Stimulated activated memory B cell treated with anti-CD40 and anti-IgM and Interleukin-4, amounts not matched to agents 10 μg/mL and 1 μg/mL and 100 μg/mL, for 72 hours (primary cell): Measurements from ENCODE around the gene LMO2.
"Not testable (repeated sequence)": the region's sequence is repeated elsewhere in the genome, so short reads cannot be mapped to it uniquely, and the experiment has no call there.

Experiments used
- ATAC-seq: fragments of 150-1000 bp; cut with Tn5 transposase; 2 replicates; pipeline ENCODE4 v1.10.0; 2021
- H3K27ac Mint-ChIP-seq: one replicate; pipeline ENCODE4 v1.8.0; 2022; ENCODE audit warnings: mild to moderate bottlenecking, mixed read lengths
- H3K27me3 Mint-ChIP-seq: one replicate; pipeline ENCODE4 v1.8.0; 2022; ENCODE audit warnings: mixed read lengths
- H3K36me3 Mint-ChIP-seq: one replicate; pipeline ENCODE4 v1.8.0; 2022; ENCODE audit warnings: mixed read lengths
- H3K4me1 Mint-ChIP-seq: one replicate; pipeline ENCODE4 v1.8.0; 2022; ENCODE audit warnings: mixed read lengths
- H3K4me3 Mint-ChIP-seq: one replicate; pipeline ENCODE4 v1.8.0; 2022; ENCODE audit warnings: mild to moderate bottlenecking, moderate library complexity, mixed read lengths
- H3K9me3 Mint-ChIP-seq: one replicate; pipeline ENCODE4 v1.8.0; 2022; ENCODE audit warnings: mixed read lengths

Gene LMO2

GRCh38 chr11:33891714-33892327 is at the start of gene LMO2:
LMO2 (minus strand) TSS chr11:33892076; CDS start chr11:33869716, 22,360 bp downstream.
- ATAC-seq: no peak
- no peaks in the 10 kb centered on the region for H3K36me3 Mint-ChIP-seq
- H3K27me3 Mint-ChIP-seq: no peaks in the 10 kb centered on the region
- peak within 1 kb of the TSS; percentile 91 for H3K27ac Mint-ChIP-seq
- no peaks in the 10 kb centered on the region for H3K9me3 Mint-ChIP-seq
- peaks cover 48% of the 10 kb centered on the region for H3K4me1 Mint-ChIP-seq
- H3K4me3 Mint-ChIP-seq: no peak within 1 kb of the TSS

DNA sequence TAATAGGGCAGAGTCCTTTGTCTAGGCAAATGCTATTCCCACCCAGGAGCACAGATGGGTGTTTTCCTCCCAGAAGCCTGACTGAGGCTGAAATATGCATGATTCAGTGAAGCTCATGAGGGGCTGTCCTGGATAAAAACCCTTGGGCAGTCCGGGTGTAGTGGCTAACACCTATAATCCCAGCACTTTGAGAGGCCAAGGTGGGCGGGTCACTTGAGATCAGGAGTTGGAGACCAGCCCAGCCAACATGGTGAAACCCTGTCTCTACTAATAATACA is 48.6 kb upstream of the LMO2 start:
- Mint-ChIP-seq H3K27ac (no peak overlapping the region), H3K36me3 (no peaks in the 10 kb centered on the region), H3K4me1 (peaks cover 38% of the 10 kb centered on the region), H3K4me3 (no peak overlapping the region), H3K27me3 (no peaks in the 10 kb centered on the region), H3K9me3 (no peaks in the 10 kb centered on the region)
- ATAC-seq: no peak

GRCh38 chr11:33936725-33937604 is 45.1 kb upstream of the LMO2 start:
- Mint-ChIP-seq H3K27me3 (no peaks in the 10 kb centered on the region), H3K36me3 (no peaks in the 10 kb centered on the region), H3K4me3 (no peak overlapping the region), H3K4me1 (peaks cover 24% of the 10 kb centered on the region), H3K9me3 (peaks cover 9% of the 10 kb centered on the region), H3K27ac (no peak overlapping the region)
- ATAC-seq: no peak

DNA sequence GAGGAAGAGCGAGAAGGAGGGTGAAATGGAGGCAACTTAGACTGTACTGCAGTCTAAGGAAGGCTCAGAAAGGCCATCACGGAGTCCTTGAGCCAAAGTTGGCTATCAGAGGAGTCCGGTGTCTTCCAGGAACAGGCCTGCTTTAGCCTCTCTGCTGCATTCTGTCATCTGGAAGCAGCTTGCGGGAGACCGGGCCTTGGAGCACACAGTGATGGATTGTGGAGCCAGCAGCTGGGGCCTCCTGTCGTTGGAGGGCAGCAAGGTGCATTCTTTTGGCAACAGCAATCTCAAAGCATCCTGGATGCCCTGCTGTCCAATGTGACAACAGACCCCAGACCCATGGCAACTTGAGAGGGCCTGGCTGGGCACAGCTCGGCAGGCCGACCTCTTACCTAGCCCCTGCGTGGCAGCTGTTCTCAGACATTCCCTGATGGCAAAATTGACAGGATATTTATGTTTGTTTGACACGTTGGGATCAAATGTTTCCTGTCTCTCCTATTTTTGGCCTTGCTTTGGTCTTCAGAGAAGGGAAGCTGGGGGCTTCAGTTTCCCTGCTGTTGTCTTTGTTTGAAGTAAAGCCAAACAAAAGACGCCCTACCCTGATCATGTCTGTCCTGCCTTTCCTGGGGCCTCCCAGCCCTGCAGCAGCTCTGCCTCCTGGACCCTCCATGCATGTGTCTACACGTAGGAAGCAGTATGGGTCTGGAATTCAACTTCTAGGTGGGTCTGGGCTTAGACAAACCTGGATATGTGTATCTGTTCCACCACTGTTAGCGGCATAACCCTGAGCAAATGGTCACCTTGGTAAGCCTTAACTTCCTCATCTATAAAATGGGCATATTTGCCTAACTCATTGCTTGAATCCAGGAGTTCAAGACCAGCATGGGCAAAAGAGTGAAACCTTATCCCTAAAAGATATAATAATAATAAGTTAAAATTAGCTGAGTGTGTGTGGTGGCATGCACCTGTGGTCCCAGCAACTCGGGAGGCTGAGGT is 43.9 kb upstream of the LMO2 start:
- peaks cover 15% of the 10 kb centered on the region for H3K4me1 Mint-ChIP-seq
- peaks cover 16% of the 10 kb centered on the region for H3K9me3 Mint-ChIP-seq
- no peaks in the 10 kb centered on the region for H3K36me3 Mint-ChIP-seq
- H3K27ac Mint-ChIP-seq: no peak overlapping the region
- no peak for ATAC-seq
- H3K4me3 Mint-ChIP-seq: no peak overlapping the region
- H3K27me3 Mint-ChIP-seq: no peaks in the 10 kb centered on the region

DNA sequence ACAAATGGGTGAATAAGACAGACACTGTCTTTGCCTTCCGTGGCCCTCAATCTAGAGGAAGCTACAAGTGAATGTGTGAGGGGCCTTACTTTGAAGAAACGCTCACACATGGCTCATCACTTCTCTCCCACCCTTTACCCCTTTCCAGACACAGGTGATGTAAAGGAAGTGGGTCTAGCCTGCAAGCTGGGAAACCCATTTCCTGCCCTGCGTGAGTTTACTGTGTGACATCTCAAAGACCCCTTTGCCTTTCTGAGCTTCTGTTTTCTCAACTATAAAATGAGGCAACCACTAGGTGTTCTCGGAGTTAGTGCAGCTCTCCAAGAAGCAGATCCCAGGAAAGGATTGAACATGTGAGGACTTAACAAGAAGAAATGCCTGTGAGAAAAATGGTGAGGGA is 43.1 kb upstream of the LMO2 start:
- H3K9me3 Mint-ChIP-seq: peaks cover 16% of the 10 kb centered on the region
- no peak overlapping the region for H3K27ac Mint-ChIP-seq
- no peak for ATAC-seq
- no peaks in the 10 kb centered on the region for H3K27me3 Mint-ChIP-seq
- H3K36me3 Mint-ChIP-seq: no peaks in the 10 kb centered on the region
- peaks cover 13% of the 10 kb centered on the region for H3K4me1 Mint-ChIP-seq
- no peak overlapping the region for H3K4me3 Mint-ChIP-seq

DNA sequence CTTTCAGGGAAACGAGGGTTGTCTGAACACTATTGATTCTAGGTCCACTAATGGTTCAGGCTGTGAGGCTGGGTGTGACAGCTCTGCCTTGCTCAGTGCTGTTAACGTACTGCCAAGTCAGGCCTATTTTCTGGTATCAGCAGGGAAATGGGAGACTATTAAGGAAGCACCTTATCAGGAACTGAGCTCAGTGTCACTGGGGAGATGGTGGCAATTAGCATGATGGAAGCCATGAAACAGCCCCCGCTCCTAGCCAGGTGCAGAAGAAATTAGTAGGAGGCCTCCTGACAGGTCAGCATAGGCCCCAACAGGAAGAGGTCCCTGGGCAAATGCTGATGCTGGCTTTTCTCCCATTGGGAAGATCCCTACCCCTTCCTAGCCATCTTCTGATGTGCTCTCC is 42.6 kb upstream of the LMO2 start:
- Mint-ChIP-seq H3K27ac (no peak overlapping the region), H3K27me3 (no peaks in the 10 kb centered on the region), H3K36me3 (no peaks in the 10 kb centered on the region)

GRCh38 chr11:33933602-33934001 is 41.7 kb upstream of the LMO2 start:
- no peaks in the 10 kb centered on the region for H3K36me3 Mint-ChIP-seq
- no peak for ATAC-seq
- peaks cover 16% of the 10 kb centered on the region for H3K9me3 Mint-ChIP-seq
- H3K27me3 Mint-ChIP-seq: no peaks in the 10 kb centered on the region
- no peak overlapping the region for H3K27ac Mint-ChIP-seq
- H3K4me1 Mint-ChIP-seq: peaks cover 16% of the 10 kb centered on the region
- H3K4me3 Mint-ChIP-seq: no peak overlapping the region

More for the DNA sequence above, 42.6 kb upstream of the LMO2 start:
- Mint-ChIP-seq H3K4me3 (no peak overlapping the region), H3K4me1 (peaks cover 16% of the 10 kb centered on the region), H3K9me3 (peaks cover 16% of the 10 kb centered on the region)
- no peak for ATAC-seq

GRCh38 chr11:33932721-33933120 is 40.8 kb upstream of the LMO2 start:
- Mint-ChIP-seq H3K9me3 (peaks cover 16% of the 10 kb centered on the region), H3K4me1 (peaks cover 16% of the 10 kb centered on the region), H3K4me3 (no peak overlapping the region), H3K27ac (no peak overlapping the region), H3K27me3 (no peaks in the 10 kb centered on the region), H3K36me3 (no peaks in the 10 kb centered on the region)
- ATAC-seq: no peak

DNA sequence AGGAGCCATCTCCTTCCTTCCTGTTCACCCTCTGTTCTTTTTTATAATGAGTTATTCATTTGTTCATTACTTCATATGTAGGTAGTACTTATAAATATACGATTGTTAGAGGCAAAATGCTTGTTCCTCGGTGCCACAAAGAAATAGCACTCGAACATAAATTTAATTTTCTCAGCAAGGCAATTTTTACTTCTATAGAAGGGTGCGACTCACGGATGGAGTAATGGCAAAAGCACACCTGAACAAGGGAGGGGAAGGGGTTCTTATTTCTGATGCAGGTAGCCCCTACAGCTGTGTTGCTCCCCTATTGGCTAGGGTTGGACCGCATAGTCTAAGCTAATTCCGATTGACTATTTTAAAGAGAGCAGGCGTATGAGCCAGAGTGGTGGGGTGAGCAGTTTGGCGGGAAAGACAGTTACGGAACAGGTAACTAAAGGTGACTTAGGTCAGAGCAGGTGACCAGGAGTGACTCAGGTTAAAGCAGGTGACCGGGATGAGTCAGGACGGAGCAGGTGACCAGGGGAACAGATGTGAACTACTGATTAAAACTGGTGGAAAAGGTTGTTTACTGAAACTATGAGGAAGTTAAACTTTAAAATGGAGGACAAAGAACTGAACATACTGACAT is 40.0 kb upstream of the LMO2 start:
- not testable (repeated sequence) for H3K4me3 Mint-ChIP-seq, H3K27ac Mint-ChIP-seq, H3K36me3 Mint-ChIP-seq, ATAC-seq, H3K27me3 Mint-ChIP-seq, H3K4me1 Mint-ChIP-seq
- peaks cover 16% of the 10 kb centered on the region for H3K9me3 Mint-ChIP-seq

DNA sequence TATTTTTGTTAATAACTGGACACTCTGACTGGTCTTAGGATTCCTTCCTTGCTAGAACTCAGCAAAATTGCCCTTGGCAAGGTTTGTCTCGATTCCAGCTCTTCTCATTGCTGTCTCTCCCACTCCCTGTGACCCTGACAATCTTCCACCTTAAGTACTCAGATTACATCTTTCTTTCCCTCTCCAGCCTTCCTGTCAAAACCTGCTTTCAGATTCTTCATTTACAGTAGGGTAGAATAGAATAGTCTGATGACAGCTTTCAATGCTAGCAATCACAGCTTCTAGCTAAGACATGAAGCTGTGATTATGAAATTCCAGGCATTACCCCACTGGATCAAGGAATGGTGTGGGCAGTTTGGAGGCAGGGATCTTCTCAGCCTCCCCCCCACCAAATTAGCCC is 39.2 kb upstream of the LMO2 start:
- ATAC-seq: no peak
- no peak overlapping the region for H3K27ac Mint-ChIP-seq
- no peak overlapping the region for H3K4me3 Mint-ChIP-seq
- H3K27me3 Mint-ChIP-seq: no peaks in the 10 kb centered on the region
- peaks cover 6% of the 10 kb centered on the region for H3K4me1 Mint-ChIP-seq
- peaks cover 16% of the 10 kb centered on the region for H3K9me3 Mint-ChIP-seq
- H3K36me3 Mint-ChIP-seq: no peaks in the 10 kb centered on the region

DNA sequence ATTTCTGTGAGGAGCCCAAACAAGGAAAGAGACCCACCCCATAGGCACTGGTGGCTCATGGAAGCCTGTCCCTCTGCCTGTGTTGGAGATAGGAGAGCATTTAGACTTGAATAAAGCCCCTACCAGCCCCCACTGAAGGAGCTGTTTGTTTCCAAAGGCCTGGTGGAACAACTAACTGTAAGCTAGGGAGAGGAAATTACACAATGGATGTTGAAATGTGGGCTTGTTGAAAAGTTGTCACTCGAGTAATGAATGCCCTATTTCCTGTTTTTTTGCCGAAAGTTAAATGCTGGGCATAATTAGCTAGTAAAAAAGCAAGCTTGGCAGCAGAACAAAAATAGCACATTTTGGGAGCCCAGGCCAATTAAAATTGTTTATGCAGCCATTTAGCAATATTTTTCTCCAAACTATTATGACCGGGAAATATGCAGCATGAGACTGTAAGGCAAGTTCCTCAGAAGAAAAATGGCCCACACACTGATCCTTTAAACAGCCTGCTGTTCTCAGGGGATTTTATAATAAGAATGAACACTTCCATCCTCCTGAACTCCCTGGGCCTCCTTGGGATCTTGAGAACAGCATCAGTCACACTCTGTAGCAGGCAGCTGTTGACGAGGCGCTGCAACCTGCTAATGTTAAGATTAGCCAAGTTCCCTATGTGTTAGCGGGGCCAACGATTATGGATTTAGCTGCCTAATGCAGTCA is 38.6 kb upstream of the LMO2 start:
- no peak for ATAC-seq
- Mint-ChIP-seq H3K36me3 (no peaks in the 10 kb centered on the region), H3K27me3 (no peaks in the 10 kb centered on the region), H3K27ac (no peak overlapping the region), H3K4me3 (no peak overlapping the region), H3K4me1 (peaks cover 6% of the 10 kb centered on the region), H3K9me3 (peaks cover 16% of the 10 kb centered on the region)

GRCh38 chr11:33928564-33928963 is 36.7 kb upstream of the LMO2 start:
- Mint-ChIP-seq H3K4me3 (no peak overlapping the region), H3K27me3 (peaks cover 10% of the 10 kb centered on the region), H3K27ac (no peak overlapping the region)

GRCh38 chr11:33926671-33927552 is 35.0 kb upstream of the LMO2 start:
- no peak overlapping the region for H3K4me3 Mint-ChIP-seq
- peaks cover 11% of the 10 kb centered on the region for H3K27me3 Mint-ChIP-seq
- ATAC-seq: no peak
- H3K36me3 Mint-ChIP-seq: no peaks in the 10 kb centered on the region
- H3K27ac Mint-ChIP-seq: no peak overlapping the region
- H3K9me3 Mint-ChIP-seq: peaks cover 7% of the 10 kb centered on the region
- H3K4me1 Mint-ChIP-seq: peaks cover 7% of the 10 kb centered on the region

More at GRCh38 chr11:33928564-33928963, 36.7 kb upstream of the LMO2 start:
- H3K36me3 Mint-ChIP-seq: no peaks in the 10 kb centered on the region
- H3K9me3 Mint-ChIP-seq: peaks cover 16% of the 10 kb centered on the region
- ATAC-seq: no peak
- peaks cover 6% of the 10 kb centered on the region for H3K4me1 Mint-ChIP-seq

- H3K27ac Mint-ChIP-seq: peak overlapping the region; percentile 48
- H3K27me3 Mint-ChIP-seq: peaks cover 11% of the 10 kb centered on the region
- ATAC-seq: no peak
- no peaks in the 10 kb centered on the region for H3K9me3 Mint-ChIP-seq
- H3K36me3 Mint-ChIP-seq: no peaks in the 10 kb centered on the region
- no peak overlapping the region for H3K4me3 Mint-ChIP-seq
- peaks cover 25% of the 10 kb centered on the region for H3K4me1 Mint-ChIP-seq
Observed at GRCh38 chr11:33924341-33924740, 32.5 kb upstream of the LMO2 start.
